GM12878 (cell line): ENCODE data around the gene PALS1. TPM values are rescaled to one million over a fixed set of nuclear protein-coding genes. Genes with fewer than 3 reads are reported as not detected.

ENCODE experiments used
- ATAC-seq: fragments of 200-7000 bp; cut with Tn5 transposase; 3 replicates; pipeline ENCODE4 v1.9.1; 2020; ENCODE audit warnings: mild to moderate bottlenecking, moderate library complexity
- BruUV-seq: library from RNA; stranded (reverse); fragments of 400-500 nt; replicated peaks from 2 replicates; lab custom pipeline; 2021; lab: Mats Ljungman, UMichigan
- CTCF ChIA-PET: fragments of 300-600 bp; sonication (Branson Sonifier 250); formaldehyde crosslinking; extraction: SDS; loops from one replicate; lab custom pipeline; 2021; ENCODE audit warnings: inconsistent platforms; lab: Yijun Ruan, JAX
- POLR2A ChIA-PET: fragments of 350-600 bp; formaldehyde crosslinking; extraction: SDS; loops from one replicate; lab custom pipeline; 2021; ENCODE audit warnings: inconsistent platforms; lab: Charles Lee
- RAD21 ChIA-PET: fragments of 300-600 bp; sonication (Branson Sonifier 250); formaldehyde crosslinking; loops from one replicate; lab custom pipeline; 2023; ENCODE audit warnings: antibody characterized with exemption; ENCODE audit not compliant: unreplicated experiment; lab: Charles Lee
- SMC1A ChIA-PET: fragments of 300-600 bp; sonication (Branson Sonifier 250); formaldehyde crosslinking; loops from one replicate; lab custom pipeline; 2023; ENCODE audit not compliant: unreplicated experiment, uncharacterized antibody; lab: Charles Lee
- DNase-seq: peaks from one replicate; pipeline ENCODE4 v3.0.0-alpha.2; 2011; ENCODE audit warnings: low read depth, low spot score
- FAIRE-seq: peaks from 3 replicates; lab custom pipeline; 2011; peaks lifted over from hg19 to GRCh38; lab: Jason Lieb, UNC
- H2AFZ ChIP-seq: 2 replicates; pipeline ENCODE4 v1.6.0; 2011; ENCODE audit warnings: low read depth, low read length, control low read depth; ENCODE audit not compliant: control insufficient read depth
- H3K27ac ChIP-seq: 2 replicates; pipeline ENCODE4 v1.5.1; 2011; ENCODE audit warnings: control low read depth; ENCODE audit not compliant: control insufficient read depth, insufficient read depth
- H3K27me3 ChIP-seq, 2 experiments: replicated peaks in 1 of 2; 2 replicates each; pipeline versions ENCODE4 v1.6.0 to v1.6.1; 2011; ENCODE audit warnings: low read length in 1 of 2; ENCODE audit not compliant: control insufficient read depth in 2 of 2, insufficient read depth in 2 of 2
- H3K36me3 ChIP-seq, 2 experiments: 2 replicates each; pipeline ENCODE4 v1.5.1; 2011; ENCODE audit warnings: low read length in 1 of 2; ENCODE audit not compliant: control insufficient read depth in 2 of 2, insufficient read depth in 2 of 2
- H3K4me1 ChIP-seq: 2 replicates; pipeline ENCODE4 v1.6.1; 2011; ENCODE audit warnings: mild to moderate bottlenecking, low read length, moderate library complexity, mixed read lengths; ENCODE audit not compliant: control insufficient read depth, insufficient read depth
- H3K4me2 ChIP-seq: 2 replicates; pipeline ENCODE4 v1.6.0; 2011; ENCODE audit warnings: control low read depth; ENCODE audit not compliant: control insufficient read depth, insufficient read depth
- H3K4me3 ChIP-seq: fragments of 200-600 bp; sonication (generic); 2 replicates; pipeline ENCODE4 v1.5.1; 2016
- H3K79me2 ChIP-seq: 2 replicates; pipeline ENCODE4 v1.6.0; 2011; ENCODE audit warnings: low read length; ENCODE audit not compliant: control insufficient read depth, insufficient read depth
- H3K9ac ChIP-seq: 2 replicates; pipeline ENCODE4 v1.8.0; 2011; ENCODE audit warnings: low read length, control low read depth, mixed read lengths; ENCODE audit not compliant: control insufficient read depth, insufficient read depth
- H3K9me3 ChIP-seq: replicated peaks from 3 replicates; pipeline ENCODE4 v1.5.1; 2011; ENCODE audit warnings: mild to moderate bottlenecking, low read length; ENCODE audit not compliant: control insufficient read depth, insufficient read depth
- H4K20me1 ChIP-seq: 2 replicates; pipeline ENCODE4 v1.6.0; 2011; ENCODE audit not compliant: control insufficient read depth, insufficient read depth
- BHLHE40 ChIP-seq, 2 experiments: fragments of 450-650 bp in 1 of 2; IDR thresholded peaks; 2 replicates each; pipeline ENCODE4 v1.6.1; 2011 to 2017; ENCODE audit warnings: low read depth in 2 of 2, borderline replicate concordance in 1 of 2, improper control_type of control experiment in 1 of 2, low read length in 1 of 2, mild to moderate bottlenecking in 1 of 2
- BMI1 ChIP-seq: fragments of 450-650 bp; IDR thresholded peaks from 2 replicates; pipeline ENCODE4 v1.6.1; 2016; ENCODE audit warnings: mild to moderate bottlenecking, moderate library complexity, borderline replicate concordance
- EED ChIP-seq: sonication (generic); IDR thresholded peaks from 2 replicates; pipeline ENCODE4 v1.6.1; 2016; ENCODE audit warnings: antibody characterized with exemption, low read depth
- KAT2A ChIP-seq: conservative IDR thresholded peaks from 2 replicates; pipeline ENCODE4 v1.6.1; 2011; ENCODE audit warnings: low read depth, low read length; ENCODE audit not compliant: control insufficient read depth
- MXI1 ChIP-seq: fragments of 150-350 bp; IDR thresholded peaks from 2 replicates; pipeline ENCODE4 v1.6.1; 2011; ENCODE audit warnings: low read depth, mild to moderate bottlenecking, inconsistent platforms, low read length, improper control_type of control experiment
- PML ChIP-seq: IDR thresholded peaks from 2 replicates; pipeline ENCODE4 v1.6.1; 2012; ENCODE audit warnings: low read length, inconsistent platforms
- RB1 ChIP-seq: fragments of 450-650 bp; formaldehyde crosslinking; IDR thresholded peaks from 2 replicates; pipeline ENCODE4 v1.6.1; 2017; ENCODE audit warnings: mild to moderate bottlenecking, borderline replicate concordance
- RELB ChIP-seq: fragments of 450-650 bp; IDR thresholded peaks from 2 replicates; pipeline ENCODE4 v1.6.1; 2017; ENCODE audit warnings: low read depth, mild to moderate bottlenecking, moderate library complexity
- RFX5 ChIP-seq: IDR thresholded peaks from 2 replicates; pipeline ENCODE4 v1.6.1; 2011; ENCODE audit warnings: low read depth, low read length, improper control_type of control experiment
- SIN3A ChIP-seq: IDR thresholded peaks from 2 replicates; pipeline ENCODE4 v1.6.1; 2012; ENCODE audit warnings: low read depth, low read length, improper control_type of control experiment
- SMARCA5 ChIP-seq: fragments of 450-650 bp; IDR thresholded peaks from 2 replicates; pipeline ENCODE4 v1.6.1; 2017; ENCODE audit warnings: mild to moderate bottlenecking
- TAF1 ChIP-seq: IDR thresholded peaks from 2 replicates; pipeline ENCODE4 v1.6.1; 2011; ENCODE audit warnings: mild to moderate bottlenecking, low read depth, low read length, borderline replicate concordance
- ZBTB4 ChIP-seq: fragments of 450-650 bp; formaldehyde crosslinking; IDR thresholded peaks from 2 replicates; pipeline ENCODE4 v1.4.0; 2022; ENCODE audit warnings: mild to moderate bottlenecking, moderate library complexity
- ZZZ3 ChIP-seq: IDR thresholded peaks from 2 replicates; pipeline ENCODE4 v1.6.1; 2011; ENCODE audit warnings: low read depth; ENCODE audit not compliant: control insufficient read depth, insufficient read length
- WGBS: methylation state at CpG from one replicate; pipeline ENCODE4 v1.1.6; 2016; ENCODE audit warnings: low lambda C conversion rate; ENCODE audit not compliant: insufficient replicate concordance, insufficient coverage; ENCODE audit errors: missing lambda C conversion rate; 5-methylcytosine and 5-hydroxymethylcytosine counted together
- in situ Hi-C: fragments of 300-500 bp; cut with MboI; formaldehyde crosslinking; loops from 9 replicates; pipeline ENCODE4 v1.14.3; 2018; ENCODE audit warnings: mixed read lengths
- intact Hi-C: fragments of 100-400 bp; cut with micrococcal nuclease; formaldehyde crosslinking; loops from one replicate; pipeline ENCODE4 v1.14.2; 2022; ENCODE audit not compliant: unreplicated experiment
- polyA plus RNA-seq, 11 experiments: library from polyadenylated mRNA; depleted of rRNA in 4 of 11; unstranded in 6 of 11; stranded (reverse) in 5 of 11; fragments of >200 nt; fragmentation: Nextera tagmentation in 4 of 11; fragmentation: Illumina TruSeq in 1 of 11; extraction: Ambion mirVana in 4 of 11; extraction: Trizol in 1 of 11; gene quantifications; 1 replicate in 1 of 11; 2 replicates in 10 of 11; pipeline versions ENCODE4 v1.2.1 to v1.2.3, GENCODE V29; 2011 to 2016; ENCODE audit warnings: inconsistent platforms in 2 of 11, missing spikeins in 2 of 11, low read depth in 1 of 11
- total RNA-seq, 4 experiments: library from RNA; depleted of rRNA in 3 of 4; stranded (reverse); fragments of >200 nt in 3 of 4; fragmentation: Illumina TruSeq in 1 of 4; extraction: Trizol in 1 of 4; gene quantifications; 2 replicates each; pipeline versions ENCODE4 v1.2.1 to v1.2.3, GENCODE V29; 2013 to 2021
- TF ChIP-seq, protein P1 (sequence below): fragments of 450-650 bp; conservative IDR thresholded peaks from 2 replicates; pipeline ENCODE4 v1.6.1; 2017; ENCODE audit warnings: mild to moderate bottlenecking, moderate library complexity
- TF ChIP-seq, protein P2 (sequence below): fragments of 450-650 bp; IDR thresholded peaks from 2 replicates; pipeline ENCODE4 v1.6.1; 2017; ENCODE audit warnings: mild to moderate bottlenecking, low read depth, inconsistent platforms; ENCODE audit not compliant: poor library complexity, severe bottlenecking

Gene PALS1
- total and polyA plus RNA-seq, 10 of the 15 experiments (the other 5 are each of a cell fraction or from before 2014, with no cell fraction given): 4.2 to 10.9 (median 6.6) TPM

DNA sequence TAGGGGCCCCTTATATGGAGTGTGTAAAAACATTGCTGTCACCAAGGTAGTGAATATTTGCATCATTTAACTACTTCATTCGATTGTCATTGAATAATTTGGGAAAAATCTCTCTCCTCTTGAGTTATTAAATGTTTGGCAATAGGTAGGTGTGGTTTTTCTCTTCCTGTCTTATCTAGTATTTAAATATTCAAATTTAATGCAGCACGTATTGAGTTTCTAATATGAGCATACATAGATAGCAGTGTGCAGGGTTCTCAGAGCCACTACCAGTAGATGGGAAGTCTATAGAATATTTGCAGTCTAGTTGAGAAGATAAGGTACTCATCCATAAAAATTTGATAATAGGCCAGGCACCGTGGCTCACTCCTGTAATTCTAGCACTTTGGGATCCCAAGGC is 16.7 kb downstream of the PALS1 start:
- peaks cover 4% of the 10 kb centered on the region; the same call in 1 of the 2 replicates for H3K4me1 ChIP-seq
- BruUV-seq: no TSS peak
- peaks cover 15% of the 10 kb centered on the region for H3K79me2 ChIP-seq
- ATAC-seq (no peak), FAIRE-seq (no peak), DNase-seq (no peak)
- WGBS: 82% methylated on average over 3 of the region's 3 CpGs
- H3K9me3 ChIP-seq: no peaks in the 10 kb centered on the region
- no peaks in the 10 kb centered on the region; a peak in 3 of 4 replicates for H3K36me3 ChIP-seq
- intact Hi-C loops: no loop called here
- no peaks in the 10 kb centered on the region for H3K27me3 ChIP-seq
- CTCF ChIA-PET: no interaction called here
- in situ Hi-C loops: no loop called here
- no peaks in the 10 kb centered on the region for H4K20me1 ChIP-seq
- no peak overlapping the region for H3K9ac ChIP-seq
- H3K4me3 ChIP-seq: no peak overlapping the region
- POLR2A ChIA-PET: interaction anchor here (0.5 kb wide), 1 partner anchor 14 kb away, joined by 3 read pairs; no protein-coding TSS in a partner anchor
- RAD21 ChIA-PET: no interaction called here
- SMC1A ChIA-PET: no interaction called here
- H3K4me2 ChIP-seq: no peak overlapping the region
- H3K27ac ChIP-seq: no peak overlapping the region
- no peak overlapping the region for H2AFZ ChIP-seq
- TF ChIP-seq RB1 (no peak), PML (no peak), KAT2A (no peak), EED (no peak), BHLHE40 (IDR thresholded peaks at IDR 0.05; ENCODE audit: borderline replicate concordance in 1 of 2, low read depth in 2 of 2, low read length in 1 of 2) (no peak), RELB (no peak), ZZZ3 (no peak), SIN3A (no peak), MXI1 (no peak), RFX5 (no peak), ZBTB4 (CRISPR knock-in tag) (no peak), BMI1 (no peak), SMARCA5 (no peak), TAF1 (no peak)
- TF ChIP-seq, protein P1, sequence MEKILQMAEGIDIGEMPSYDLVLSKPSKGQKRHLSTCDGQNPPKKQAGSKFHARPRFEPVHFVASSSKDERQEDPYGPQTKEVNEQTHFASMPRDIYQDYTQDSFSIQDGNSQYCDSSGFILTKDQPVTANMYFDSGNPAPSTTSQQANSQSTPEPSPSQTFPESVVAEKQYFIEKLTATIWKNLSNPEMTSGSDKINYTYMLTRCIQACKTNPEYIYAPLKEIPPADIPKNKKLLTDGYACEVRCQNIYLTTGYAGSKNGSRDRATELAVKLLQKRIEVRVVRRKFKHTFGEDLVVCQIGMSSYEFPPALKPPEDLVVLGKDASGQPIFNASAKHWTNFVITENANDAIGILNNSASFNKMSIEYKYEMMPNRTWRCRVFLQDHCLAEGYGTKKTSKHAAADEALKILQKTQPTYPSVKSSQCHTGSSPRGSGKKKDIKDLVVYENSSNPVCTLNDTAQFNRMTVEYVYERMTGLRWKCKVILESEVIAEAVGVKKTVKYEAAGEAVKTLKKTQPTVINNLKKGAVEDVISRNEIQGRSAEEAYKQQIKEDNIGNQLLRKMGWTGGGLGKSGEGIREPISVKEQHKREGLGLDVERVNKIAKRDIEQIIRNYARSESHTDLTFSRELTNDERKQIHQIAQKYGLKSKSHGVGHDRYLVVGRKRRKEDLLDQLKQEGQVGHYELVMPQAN: no peak
- TF ChIP-seq, protein P2, sequence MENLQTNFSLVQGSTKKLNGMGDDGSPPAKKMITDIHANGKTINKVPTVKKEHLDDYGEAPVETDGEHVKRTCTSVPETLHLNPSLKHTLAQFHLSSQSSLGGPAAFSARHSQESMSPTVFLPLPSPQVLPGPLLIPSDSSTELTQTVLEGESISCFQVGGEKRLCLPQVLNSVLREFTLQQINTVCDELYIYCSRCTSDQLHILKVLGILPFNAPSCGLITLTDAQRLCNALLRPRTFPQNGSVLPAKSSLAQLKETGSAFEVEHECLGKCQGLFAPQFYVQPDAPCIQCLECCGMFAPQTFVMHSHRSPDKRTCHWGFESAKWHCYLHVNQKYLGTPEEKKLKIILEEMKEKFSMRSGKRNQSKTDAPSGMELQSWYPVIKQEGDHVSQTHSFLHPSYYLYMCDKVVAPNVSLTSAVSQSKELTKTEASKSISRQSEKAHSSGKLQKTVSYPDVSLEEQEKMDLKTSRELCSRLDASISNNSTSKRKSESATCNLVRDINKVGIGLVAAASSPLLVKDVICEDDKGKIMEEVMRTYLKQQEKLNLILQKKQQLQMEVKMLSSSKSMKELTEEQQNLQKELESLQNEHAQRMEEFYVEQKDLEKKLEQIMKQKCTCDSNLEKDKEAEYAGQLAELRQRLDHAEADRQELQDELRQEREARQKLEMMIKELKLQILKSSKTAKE: no peak
